ENCODE data around the gene EIF3M. TPM values are rescaled to one million over a fixed set of nuclear protein-coding genes. Genes with fewer than 3 reads are reported as not detected.

The EIF3M gene
- total RNA-seq, 1 experiment from 2014 or later: 275 TPM

GRCh38 chr11:32555091-32555490, 28.5 kb upstream of the EIF3M start:
- H3K4me3 Mint-ChIP-seq (ENCODE audit: low read depth, unreplicated experiment): no peak overlapping the region
- peaks cover 37% of the 10 kb centered on the region for H3K27me3 Mint-ChIP-seq (ENCODE audit: unreplicated experiment)
- CTCF ChIA-PET: no interaction called here
- intact Hi-C loops (cut with micrococcal nuclease; ENCODE audit: unreplicated experiment): no loop called here
- no peak for TF ChIP-seq CTCF (IDR thresholded peaks at IDR 0.05; ENCODE audit: unreplicated experiment)
- no peaks in the 10 kb centered on the region for H3K4me1 Mint-ChIP-seq (ENCODE audit: low read depth, unreplicated experiment)
- H3K36me3 Mint-ChIP-seq (ENCODE audit: insufficient read depth, unreplicated experiment): no peaks in the 10 kb centered on the region
- no peaks in the 10 kb centered on the region for H3K9me3 Mint-ChIP-seq (ENCODE audit: low read depth, unreplicated experiment)
- no peak overlapping the region for H3K27ac Mint-ChIP-seq (ENCODE audit: unreplicated experiment)
- no peak for DNase-seq
- BruUV-seq (replicated peaks): no TSS peak

- BruUV-seq (replicated peaks): no TSS peak
- Mint-ChIP-seq H3K9me3 (ENCODE audit: low read depth, unreplicated experiment) (no peaks in the 10 kb centered on the region), H3K27me3 (ENCODE audit: unreplicated experiment) (peaks cover 29% of the 10 kb centered on the region)
These were observed 27.7 kb upstream of the EIF3M start for GRCh38 chr11:32555895-32556294.

GRCh38 chr11:32561835-32562234, 21.8 kb upstream of the EIF3M start:
- no peak for DNase-seq
- no peaks in the 10 kb centered on the region for H3K27me3 Mint-ChIP-seq (ENCODE audit: unreplicated experiment)
- no peak overlapping the region for H3K27ac Mint-ChIP-seq (ENCODE audit: unreplicated experiment)
- no peaks in the 10 kb centered on the region for H3K9me3 Mint-ChIP-seq (ENCODE audit: low read depth, unreplicated experiment)
- no peaks in the 10 kb centered on the region for H3K4me1 Mint-ChIP-seq (ENCODE audit: low read depth, unreplicated experiment)
- no peaks in the 10 kb centered on the region for H3K36me3 Mint-ChIP-seq (ENCODE audit: insufficient read depth, unreplicated experiment)
- H3K4me3 Mint-ChIP-seq (ENCODE audit: low read depth, unreplicated experiment): no peak overlapping the region
- BruUV-seq (replicated peaks): no TSS peak
- TF ChIP-seq CTCF (IDR thresholded peaks at IDR 0.05; ENCODE audit: unreplicated experiment): no peak
- CTCF ChIA-PET: no interaction called here
- intact Hi-C loops (cut with micrococcal nuclease; ENCODE audit: unreplicated experiment): no loop called here

More at GRCh38 chr11:32555895-32556294, 27.7 kb upstream of the EIF3M start:
- CTCF ChIA-PET: no interaction called here
- Mint-ChIP-seq H3K4me1 (ENCODE audit: low read depth, unreplicated experiment) (no peaks in the 10 kb centered on the region), H3K36me3 (ENCODE audit: insufficient read depth, unreplicated experiment) (no peaks in the 10 kb centered on the region), H3K4me3 (ENCODE audit: low read depth, unreplicated experiment) (no peak overlapping the region), H3K27ac (ENCODE audit: unreplicated experiment) (no peak overlapping the region)
- no peak for TF ChIP-seq CTCF (IDR thresholded peaks at IDR 0.05; ENCODE audit: unreplicated experiment)
- no peak for DNase-seq
- intact Hi-C loops (cut with micrococcal nuclease; ENCODE audit: unreplicated experiment): no loop called here

GRCh38 chr11:32562839-32563599, 20.6 kb upstream of the EIF3M start:
- BruUV-seq (replicated peaks): no TSS peak
- H3K4me3 Mint-ChIP-seq (ENCODE audit: low read depth, unreplicated experiment): no peak overlapping the region

More at GRCh38 chr11:32562839-32563599, 20.6 kb upstream of the EIF3M start:
- CTCF ChIA-PET: no interaction called here
- no peak for DNase-seq
- intact Hi-C loops (cut with micrococcal nuclease; ENCODE audit: unreplicated experiment): no loop called here
- Mint-ChIP-seq H3K27ac (ENCODE audit: unreplicated experiment) (no peak overlapping the region), H3K36me3 (ENCODE audit: insufficient read depth, unreplicated experiment) (no peaks in the 10 kb centered on the region), H3K27me3 (ENCODE audit: unreplicated experiment) (no peaks in the 10 kb centered on the region), H3K9me3 (ENCODE audit: low read depth, unreplicated experiment) (no peaks in the 10 kb centered on the region), H3K4me1 (ENCODE audit: low read depth, unreplicated experiment) (no peaks in the 10 kb centered on the region)
- no peak for TF ChIP-seq CTCF (IDR thresholded peaks at IDR 0.05; ENCODE audit: unreplicated experiment)
